Measurements from ENCODE around the gene FPGS. TPM values are rescaled to one million over a fixed set of nuclear protein-coding genes. Genes with fewer than 3 reads are reported as not detected.

FPGS gene
- total RNA-seq, 2 experiments from 2014 or later, result 132 to 147 TPM

GRCh38 chr9:127809540-127810377 lies 7.1 kb downstream of the FPGS start:
- H3K36me3 ChIP-seq (ENCODE audit: insufficient read depth, low read length), result peaks cover 90% of the 10 kb centered on the region
- TF ChIP-seq EZH2phosphoT487 (IDR thresholded peaks at IDR 0.05; ENCODE audit: borderline replicate concordance, low read depth, low read length), result no peak
- BruUV-seq (replicated peaks), result no TSS peak

DNA sequence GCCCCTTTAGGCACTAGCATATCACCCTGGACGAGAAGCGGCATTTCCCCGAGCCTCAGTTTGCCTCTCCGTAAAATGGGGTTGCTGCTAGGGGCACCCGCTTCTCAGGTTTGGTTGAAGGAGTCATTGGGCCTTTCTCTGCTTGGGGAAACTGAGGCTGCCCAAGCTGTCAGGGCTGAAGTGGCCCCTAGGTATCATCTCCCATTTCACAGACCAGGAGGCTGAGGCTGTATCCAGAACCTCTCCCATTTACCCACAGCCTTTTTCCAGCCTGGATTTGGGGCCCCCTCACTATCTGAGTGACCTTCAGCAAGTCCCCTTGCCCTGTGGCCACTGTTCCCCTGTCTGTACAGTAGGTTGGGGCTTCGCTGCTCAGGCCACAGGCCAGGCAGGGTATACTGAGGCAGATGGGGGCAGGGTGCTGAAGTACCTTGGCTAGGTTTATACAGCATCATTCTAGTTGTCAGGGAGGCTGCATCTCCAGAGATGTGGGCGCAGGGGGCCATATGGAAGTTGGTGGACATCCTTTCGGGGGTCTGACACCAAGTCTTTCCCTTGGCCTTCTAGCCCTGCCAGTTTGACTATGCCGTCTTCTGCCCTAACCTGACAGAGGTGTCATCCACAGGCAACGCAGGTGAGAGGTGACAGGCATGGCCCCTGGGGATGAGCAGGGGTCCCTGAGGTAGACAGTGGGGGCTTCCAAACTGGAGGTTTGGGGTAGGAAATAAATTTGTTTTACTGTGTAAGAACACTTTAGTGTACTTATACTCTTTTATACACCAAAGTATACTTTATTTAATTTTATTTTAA lies 7.9 kb downstream of the FPGS start:
- intact Hi-C loops (cut with micrococcal nuclease; ENCODE audit: unreplicated experiment), result no loop called here
- Histone ChIP-seq H3K9me3 (ENCODE audit: low read length) (no peaks in the 10 kb centered on the region), H3K27ac (ENCODE audit: low read depth, low read length, poor library complexity, severe bottlenecking) (no peak overlapping the region), H4K20me1 (ENCODE audit: insufficient read depth, low read length) (no peaks in the 10 kb centered on the region; the same call in 1 of the 2 replicates), H3K79me2 (ENCODE audit: insufficient read depth, low read depth, low read length) (peaks cover 3% of the 10 kb centered on the region; the same call in 1 of the 2 replicates), H2AFZ (ENCODE audit: low read length) (no peak overlapping the region), H3K36me3 (ENCODE audit: insufficient read depth, low read length) (peaks cover 90% of the 10 kb centered on the region), H3K4me3 (ENCODE audit: low read depth, low read length, poor library complexity, severe bottlenecking) (no peak overlapping the region), H3K4me1 (ENCODE audit: insufficient read depth, low read length, poor library complexity, severe bottlenecking) (peaks cover 18% of the 10 kb centered on the region), H3K4me2 (ENCODE audit: low read length) (peak overlapping the region; percentile 37; the same call in 1 of the 2 replicates), H3K9me2 (ENCODE audit: insufficient read depth, low read length) (no peaks in the 10 kb centered on the region)
- TF ChIP-seq CTCF (conservative IDR thresholded peaks at IDR 0.05; ENCODE audit: low read length), result no peak
- no peak for TF ChIP-seq EZH2phosphoT487 (IDR thresholded peaks at IDR 0.05; ENCODE audit: borderline replicate concordance, low read depth, low read length)
- POLR2A ChIA-PET, result interaction anchor here (0.6 kb wide), 1 partner anchor 70 kb away, joined by 3 read pairs; no protein-coding TSS in a partner anchor
- CTCF ChIA-PET (ENCODE audit: unreplicated experiment), result no interaction called here
- no peak for DNase-seq (ENCODE audit: low spot score)
- no TSS peak for BruUV-seq (replicated peaks)

More at GRCh38 chr9:127809540-127810377, 7.1 kb downstream of the FPGS start:
- peak overlapping the region; percentile 42 for H3K27ac ChIP-seq (ENCODE audit: low read depth, low read length, poor library complexity, severe bottlenecking)
- H3K9me3 ChIP-seq (ENCODE audit: low read length), result no peaks in the 10 kb centered on the region
- H4K20me1 ChIP-seq (ENCODE audit: insufficient read depth, low read length), result no peaks in the 10 kb centered on the region; the same call in 1 of the 2 replicates
- intact Hi-C loops (cut with micrococcal nuclease; ENCODE audit: unreplicated experiment), result no loop called here
- no peak overlapping the region for H3K4me3 ChIP-seq (ENCODE audit: low read depth, low read length, poor library complexity, severe bottlenecking)
- ChIA-PET POLR2A (interaction anchor here (0.6 to 1.0 kb wide), 2 partner anchors 53 to 74 kb away, joined by 3 to 6 read pairs; no protein-coding TSS in a partner anchor), CTCF (ENCODE audit: unreplicated experiment) (no interaction called here)
- peaks cover 11% of the 10 kb centered on the region for H3K79me2 ChIP-seq (ENCODE audit: insufficient read depth, low read depth, low read length)
- peaks cover 18% of the 10 kb centered on the region for H3K4me1 ChIP-seq (ENCODE audit: insufficient read depth, low read length, poor library complexity, severe bottlenecking)
- peak overlapping the region; percentile 46 for H3K4me2 ChIP-seq (ENCODE audit: low read length)
- DNase-seq (ENCODE audit: low spot score), result peak; percentile 68
- no peaks in the 10 kb centered on the region for H3K9me2 ChIP-seq (ENCODE audit: insufficient read depth, low read length)
- no peak overlapping the region for H2AFZ ChIP-seq (ENCODE audit: low read length)

DNA sequence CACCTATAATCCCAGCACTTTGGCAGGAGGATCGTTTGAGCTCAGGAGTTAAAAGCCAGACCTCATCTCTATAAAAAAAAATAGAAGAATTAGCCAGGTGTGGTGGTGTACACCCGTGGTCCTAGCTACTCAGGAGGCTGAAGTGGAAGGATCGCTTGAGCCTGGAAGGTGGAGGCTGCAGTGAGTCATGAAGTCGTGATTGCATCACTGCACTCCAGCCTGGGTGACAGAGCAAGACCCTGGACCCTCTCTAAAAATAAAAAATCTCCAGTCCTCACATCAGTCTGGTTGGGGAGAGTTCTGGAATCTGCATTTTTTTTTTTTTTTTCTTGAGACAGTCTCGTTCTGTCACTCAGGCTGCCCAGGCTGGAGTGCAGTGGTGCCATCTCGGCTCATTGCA lies 9.3 kb downstream of the FPGS start:
- peaks cover 81% of the 10 kb centered on the region for H3K36me3 ChIP-seq (ENCODE audit: insufficient read depth, low read length)
- no TSS peak for BruUV-seq (replicated peaks)
- CTCF ChIA-PET (ENCODE audit: unreplicated experiment), result no interaction called here
- H3K9me3 ChIP-seq (ENCODE audit: low read length), result no peaks in the 10 kb centered on the region
- H3K9me2 ChIP-seq (ENCODE audit: insufficient read depth, low read length), result no peaks in the 10 kb centered on the region
- H3K79me2 ChIP-seq (ENCODE audit: insufficient read depth, low read depth, low read length), result no peaks in the 10 kb centered on the region
- intact Hi-C loops (cut with micrococcal nuclease; ENCODE audit: unreplicated experiment), result no loop called here
- peaks cover 18% of the 10 kb centered on the region for H3K4me1 ChIP-seq (ENCODE audit: insufficient read depth, low read length, poor library complexity, severe bottlenecking)
- TF ChIP-seq EZH2phosphoT487 (IDR thresholded peaks at IDR 0.05; ENCODE audit: borderline replicate concordance, low read depth, low read length), result no peak
- no peak for TF ChIP-seq CTCF (conservative IDR thresholded peaks at IDR 0.05; ENCODE audit: low read length)
- no peak for DNase-seq (ENCODE audit: low spot score)
- H4K20me1 ChIP-seq (ENCODE audit: insufficient read depth, low read length), result no peaks in the 10 kb centered on the region; the same call in 1 of the 2 replicates
- POLR2A ChIA-PET, result interaction anchor here (0.6 kb wide), 1 partner anchor 64 kb away, joined by 3 read pairs; no protein-coding TSS in a partner anchor
- no peak overlapping the region for H2AFZ ChIP-seq (ENCODE audit: low read length)
- H3K4me2 ChIP-seq (ENCODE audit: low read length), result no peak overlapping the region
- H3K27ac ChIP-seq (ENCODE audit: low read depth, low read length, poor library complexity, severe bottlenecking), result no peak overlapping the region
- no peak overlapping the region for H3K4me3 ChIP-seq (ENCODE audit: low read depth, low read length, poor library complexity, severe bottlenecking)

Data from OCI-LY7 (cell line).